Measurements from ENCODE around the gene CCDC61. TPM values are rescaled to one million over a fixed set of nuclear protein-coding genes. Genes with fewer than 3 reads are reported as not detected.

The CCDC61 gene
- total and polyA plus RNA-seq, 2 experiments from 2014 or later: 2.6 to 6.9 TPM

DNA sequence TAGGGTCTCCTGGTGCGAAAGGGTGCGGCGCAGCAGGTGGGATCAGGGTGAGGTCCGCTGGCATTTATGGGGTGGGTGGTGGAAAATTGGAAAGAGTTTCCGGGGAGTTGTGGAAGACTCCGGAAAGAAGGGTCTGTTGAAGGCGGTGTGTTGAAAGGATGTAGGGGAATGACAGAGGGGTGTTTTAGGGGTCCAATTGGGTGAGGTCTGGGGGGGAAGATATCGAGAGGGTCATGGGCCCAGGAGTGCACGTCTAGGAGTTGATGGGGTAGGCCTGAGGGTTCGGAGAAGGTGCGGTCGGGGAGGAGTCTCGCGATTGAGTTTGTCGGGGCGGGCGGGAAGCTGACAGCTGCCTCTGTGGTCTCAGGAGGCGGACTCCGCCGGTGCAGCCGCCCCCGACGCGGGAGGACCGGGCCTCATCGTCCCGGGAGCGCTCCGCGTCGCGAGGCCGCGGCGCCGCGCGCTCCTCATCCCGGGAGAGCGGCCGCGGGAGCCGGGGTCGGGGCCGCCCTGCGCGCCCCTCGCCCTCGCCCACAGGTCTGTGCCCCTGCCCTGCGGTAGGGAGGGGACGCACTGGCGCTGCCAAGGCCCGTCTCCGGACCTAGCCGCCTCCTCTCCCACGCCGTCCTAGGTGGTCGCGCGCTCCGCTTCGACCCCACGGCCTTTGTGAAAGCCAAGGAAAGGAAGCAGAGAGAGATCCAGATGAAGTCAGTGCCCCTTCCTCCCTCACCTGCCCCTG is 20.6 kb downstream of the CCDC61 start:
- H2AFZ ChIP-seq: peak overlapping the region; percentile 64
- TF ChIP-seq EZH2 (IDR thresholded peaks at IDR 0.05; ENCODE audit: insufficient read depth, poor library complexity, severe bottlenecking): peak; percentile 98
- peak; percentile 77; the same call in 1 of the 2 replicates for TF ChIP-seq EZH2phosphoT487 (IDR thresholded peaks at IDR 0.05; ENCODE audit: insufficient read depth, low read depth)
- peak; percentile 30 for DNase-seq
- no peak overlapping the region for H3K27ac ChIP-seq
- H3K4me1 ChIP-seq (ENCODE audit: insufficient read depth): no peaks in the 10 kb centered on the region
- in situ Hi-C loops (cut with MboI): no loop called here
- no peaks in the 10 kb centered on the region for H3K9me3 ChIP-seq (ENCODE audit: low read depth)
- no peaks in the 10 kb centered on the region for H3K79me2 ChIP-seq (ENCODE audit: insufficient read depth)
- 5 to 10% methylated on average over 29 to 56 of the region's 63 CpGs for WGBS, 2 experiments (ENCODE audit: low coverage in 1 of 2, low lambda C conversion rate in 2 of 2, missing lambda C conversion rate in 2 of 2)
- peaks cover 12% of the 10 kb centered on the region; the same call in 1 of the 2 replicates for H3K27me3 ChIP-seq (replicated peaks; ENCODE audit: insufficient read depth)
- no peaks in the 10 kb centered on the region for H3K36me3 ChIP-seq (ENCODE audit: low read depth)
- no peaks in the 10 kb centered on the region for H4K20me1 ChIP-seq (ENCODE audit: insufficient read depth)
- H3K4me2 ChIP-seq (ENCODE audit: unreplicated experiment): peak overlapping the region; percentile 95
- no peaks in the 10 kb centered on the region for H3K9me2 ChIP-seq (ENCODE audit: insufficient read depth)
- H3F3A ChIP-seq (ENCODE audit: insufficient read depth): no peaks in the 10 kb centered on the region
- no peak overlapping the region for H3K9ac ChIP-seq
- peak overlapping the region; percentile 72 for H3K4me3 ChIP-seq

DNA sequence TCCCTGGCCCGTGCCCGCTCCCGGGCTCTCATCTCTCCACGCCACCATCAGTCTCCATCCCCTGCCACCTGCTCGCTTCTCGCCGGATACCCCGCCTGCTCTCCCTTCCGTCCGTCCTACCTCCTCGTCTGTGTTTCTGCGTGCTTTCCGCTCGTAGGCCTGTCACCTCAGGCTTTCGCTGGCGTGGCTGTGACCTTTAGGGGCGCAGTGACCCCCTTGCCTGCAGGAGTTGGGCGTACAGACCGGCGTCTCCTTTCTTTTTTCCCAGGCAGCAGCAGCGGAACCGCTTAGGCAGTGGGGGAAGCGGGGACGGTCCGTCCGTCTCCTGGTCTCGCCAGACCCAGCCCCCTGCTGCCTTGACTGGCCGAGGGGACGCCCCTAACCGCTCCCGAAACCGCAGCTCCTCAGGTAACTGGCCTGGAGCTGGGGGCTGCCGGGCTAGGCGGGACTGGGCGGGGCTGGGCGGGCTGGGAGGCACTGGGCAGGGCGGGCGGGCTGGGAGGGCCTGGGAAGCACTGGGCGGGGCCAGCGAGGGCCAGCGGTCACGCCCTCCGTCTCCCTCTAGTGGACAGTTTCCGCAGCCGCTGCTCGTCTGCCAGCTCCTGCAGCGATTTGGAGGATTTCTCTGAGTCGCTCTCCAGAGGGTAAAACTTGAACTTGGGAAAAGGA is 21.3 kb downstream of the CCDC61 start:
- in situ Hi-C loops (cut with MboI): no loop called here
- WGBS, 2 experiments (ENCODE audit: low coverage in 1 of 2, low lambda C conversion rate in 2 of 2, missing lambda C conversion rate in 2 of 2): 1 to 2% methylated on average over 32 to 47 of the region's 48 CpGs
- no peak overlapping the region for H3K9ac ChIP-seq
- H3K27ac ChIP-seq: no peak overlapping the region
- H3K4me2 ChIP-seq (ENCODE audit: unreplicated experiment): peak overlapping the region; percentile 95
- TF ChIP-seq EZH2phosphoT487 (IDR thresholded peaks at IDR 0.05; ENCODE audit: insufficient read depth, low read depth): peak; percentile 27; the same call in 1 of the 2 replicates
- peak; percentile 83 for TF ChIP-seq EZH2 (IDR thresholded peaks at IDR 0.05; ENCODE audit: insufficient read depth, poor library complexity, severe bottlenecking)
- DNase-seq: peak; percentile 91
- H4K20me1 ChIP-seq (ENCODE audit: insufficient read depth): no peaks in the 10 kb centered on the region
- H3F3A ChIP-seq (ENCODE audit: insufficient read depth): no peaks in the 10 kb centered on the region
- no peaks in the 10 kb centered on the region for H3K4me1 ChIP-seq (ENCODE audit: insufficient read depth)
- no peaks in the 10 kb centered on the region for H3K36me3 ChIP-seq (ENCODE audit: low read depth)
- no peaks in the 10 kb centered on the region for H3K9me3 ChIP-seq (ENCODE audit: low read depth)
- peaks cover 12% of the 10 kb centered on the region; the same call in 1 of the 2 replicates for H3K27me3 ChIP-seq (replicated peaks; ENCODE audit: insufficient read depth)
- peak overlapping the region; percentile 64 for H2AFZ ChIP-seq
- peak overlapping the region; percentile 72 for H3K4me3 ChIP-seq
- H3K9me2 ChIP-seq (ENCODE audit: insufficient read depth): no peaks in the 10 kb centered on the region
- H3K79me2 ChIP-seq (ENCODE audit: insufficient read depth): no peaks in the 10 kb centered on the region

DNA sequence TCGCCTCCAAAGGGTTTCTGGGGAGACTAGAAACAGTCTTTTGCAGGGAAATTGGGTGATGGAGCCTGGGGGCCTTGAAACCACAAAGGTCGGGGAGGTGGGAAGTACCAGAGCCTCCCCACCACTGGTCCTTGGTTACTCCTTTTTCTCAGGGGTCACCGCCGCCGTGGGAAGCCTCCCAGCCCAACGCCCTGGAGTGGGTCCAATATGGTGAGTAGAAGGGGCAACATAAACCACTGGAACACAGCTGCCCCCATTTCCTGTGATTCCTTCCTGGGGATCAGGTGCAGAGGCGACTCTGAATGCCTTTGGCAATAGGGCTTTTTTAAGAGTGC is 21.8 kb downstream of the CCDC61 start:
- Histone ChIP-seq H3K9me3 (ENCODE audit: low read depth) (no peaks in the 10 kb centered on the region), H3K27me3 (replicated peaks; ENCODE audit: insufficient read depth) (peaks cover 12% of the 10 kb centered on the region; the same call in 1 of the 2 replicates), H4K20me1 (ENCODE audit: insufficient read depth) (no peaks in the 10 kb centered on the region), H3K4me3 (no peak overlapping the region), H3K4me2 (ENCODE audit: unreplicated experiment) (no peak overlapping the region), H3K36me3 (ENCODE audit: low read depth) (no peaks in the 10 kb centered on the region), H3F3A (ENCODE audit: insufficient read depth) (no peaks in the 10 kb centered on the region), H3K27ac (no peak overlapping the region), H2AFZ (no peak overlapping the region), H3K4me1 (ENCODE audit: insufficient read depth) (no peaks in the 10 kb centered on the region), H3K79me2 (ENCODE audit: insufficient read depth) (no peaks in the 10 kb centered on the region), H3K9ac (no peak overlapping the region), H3K9me2 (ENCODE audit: insufficient read depth) (no peaks in the 10 kb centered on the region)
- 45 to 48% methylated on average over 7 of the region's 7 CpGs for WGBS, 2 experiments (ENCODE audit: low coverage in 1 of 2, low lambda C conversion rate in 2 of 2, missing lambda C conversion rate in 2 of 2)
- in situ Hi-C loops (cut with MboI): no loop called here
- no peak for DNase-seq
- TF ChIP-seq EZH2phosphoT487 (IDR thresholded peaks at IDR 0.05; ENCODE audit: insufficient read depth, low read depth): no peak
- TF ChIP-seq EZH2 (IDR thresholded peaks at IDR 0.05; ENCODE audit: insufficient read depth, poor library complexity, severe bottlenecking): no peak

DNA sequence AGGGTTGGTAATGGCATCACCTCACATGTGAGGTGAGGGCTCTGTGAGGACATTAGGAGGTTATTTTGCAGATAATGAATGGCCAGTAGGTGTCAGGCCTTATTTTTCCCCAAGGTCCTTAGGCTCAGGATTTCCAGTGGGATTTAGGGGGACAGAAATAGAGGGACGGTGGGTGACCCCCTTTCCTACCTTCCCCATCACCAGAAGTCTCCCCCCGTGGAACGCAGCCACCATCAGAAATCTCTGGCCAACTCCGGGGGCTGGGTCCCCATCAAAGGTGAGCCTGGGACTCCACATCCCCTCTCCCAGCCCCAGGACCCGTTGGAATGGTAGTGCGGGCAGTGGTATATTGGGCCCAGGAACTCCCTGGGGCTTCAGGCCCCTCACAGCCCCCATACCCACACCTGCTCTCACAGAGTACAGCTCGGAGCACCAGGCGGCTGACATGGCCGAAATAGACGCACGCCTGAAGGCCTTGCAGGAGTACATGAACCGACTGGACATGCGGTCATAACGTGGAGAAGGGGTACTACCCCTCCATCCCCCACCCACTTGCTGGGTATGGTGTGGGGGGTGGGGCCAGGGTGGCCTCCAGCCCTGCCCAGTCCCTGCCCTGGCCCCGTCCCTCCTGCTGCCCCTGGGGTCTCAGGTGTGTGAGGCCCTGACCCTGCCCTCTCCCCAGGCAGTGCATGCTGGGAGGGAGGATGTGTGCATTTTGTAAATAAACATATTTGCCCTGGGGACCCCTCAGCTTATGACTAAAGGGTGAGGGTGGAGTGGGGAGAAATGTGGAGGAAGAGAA is 22.8 kb downstream of the CCDC61 start:
- 93 to 94% methylated on average over 15 of the region's 15 CpGs for WGBS, 2 experiments (ENCODE audit: low coverage in 1 of 2, low lambda C conversion rate in 2 of 2, missing lambda C conversion rate in 2 of 2)
- Histone ChIP-seq H3K9ac (no peak overlapping the region), H2AFZ (no peak overlapping the region), H3K9me3 (ENCODE audit: low read depth) (no peaks in the 10 kb centered on the region), H3K4me3 (no peak overlapping the region), H3K79me2 (ENCODE audit: insufficient read depth) (no peaks in the 10 kb centered on the region), H3K9me2 (ENCODE audit: insufficient read depth) (no peaks in the 10 kb centered on the region), H3F3A (ENCODE audit: insufficient read depth) (no peaks in the 10 kb centered on the region), H3K4me2 (ENCODE audit: unreplicated experiment) (no peak overlapping the region), H3K36me3 (ENCODE audit: low read depth) (no peaks in the 10 kb centered on the region), H3K27me3 (replicated peaks; ENCODE audit: insufficient read depth) (peaks cover 12% of the 10 kb centered on the region; the same call in 1 of the 2 replicates), H3K27ac (no peak overlapping the region), H4K20me1 (ENCODE audit: insufficient read depth) (no peaks in the 10 kb centered on the region), H3K4me1 (ENCODE audit: insufficient read depth) (no peaks in the 10 kb centered on the region)
- DNase-seq: no peak
- in situ Hi-C loops (cut with MboI): no loop called here
- TF ChIP-seq EZH2 (IDR thresholded peaks at IDR 0.05; ENCODE audit: insufficient read depth, poor library complexity, severe bottlenecking): no peak
- no peak for TF ChIP-seq EZH2phosphoT487 (IDR thresholded peaks at IDR 0.05; ENCODE audit: insufficient read depth, low read depth)

Measured in GM23248 (cell line).